SH-SY5Y (cell line): ENCODE results near the gene LRRC32.

Source experiments
- GATA2 ChIP-seq: IDR thresholded peaks from 2 replicates; pipeline ENCODE4 v1.6.1; 2011; ENCODE audit warnings: mild to moderate bottlenecking, low read depth, low read length
- GATA3 ChIP-seq: IDR thresholded peaks from 2 replicates; pipeline ENCODE4 v1.6.1; 2011; ENCODE audit warnings: low read depth, mild to moderate bottlenecking, low read length, moderate library complexity

GRCh38 chr11:76696756-76697155 lies 26.2 kb upstream of the LRRC32 start:
- no peak for TF ChIP-seq GATA3
- no peak for TF ChIP-seq GATA2
